Mesothelial cell of epicardium (in vitro differentiated cells): ENCODE data around the gene MAD1L1. TPM values are rescaled to one million over a fixed set of nuclear protein-coding genes. Genes with fewer than 3 reads are reported as not detected.

Source experiments
- DNase-seq, 2 experiments: peaks; one replicate each; pipeline ENCODE4 v3.0.0; 2021; ENCODE audit warnings: low spot score in 2 of 2; ENCODE audit not compliant: unreplicated experiment in 2 of 2
- H3K27ac Mint-ChIP-seq: 2 replicates; pipeline ENCODE4 v1.8.0; 2021; ENCODE audit warnings: mixed read lengths
- H3K27me3 Mint-ChIP-seq: 2 replicates; pipeline ENCODE4 v1.8.0; 2021; ENCODE audit warnings: low read depth, mixed read lengths
- H3K36me3 Mint-ChIP-seq: 2 replicates; pipeline ENCODE4 v1.8.0; 2021; ENCODE audit warnings: mixed read lengths
- H3K4me1 Mint-ChIP-seq: 2 replicates; pipeline ENCODE4 v1.8.0; 2021; ENCODE audit warnings: mixed read lengths
- H3K4me3 Mint-ChIP-seq: 2 replicates; pipeline ENCODE4 v1.8.0; 2021; ENCODE audit warnings: mild to moderate bottlenecking, moderate library complexity, mixed read lengths
- H3K9me3 Mint-ChIP-seq: 2 replicates; pipeline ENCODE4 v1.8.0; 2021; ENCODE audit warnings: mixed read lengths
- total RNA-seq: library from RNA; stranded (reverse); gene quantifications from 3 replicates; pipeline ENCODE4 v1.2.1, GENCODE V29; 2021
- TF ChIP-seq, protein P1 (sequence below): fragments of 200-600 bp; sonication (generic); IDR thresholded peaks from one replicate; pipeline ENCODE4 v1.5.0; 2021; ENCODE audit warnings: antibody characterized with exemption; ENCODE audit not compliant: unreplicated experiment

MAD1L1 gene
- total RNA-seq, 1 donor from 2014 or later = 45.0 TPM

DNA sequence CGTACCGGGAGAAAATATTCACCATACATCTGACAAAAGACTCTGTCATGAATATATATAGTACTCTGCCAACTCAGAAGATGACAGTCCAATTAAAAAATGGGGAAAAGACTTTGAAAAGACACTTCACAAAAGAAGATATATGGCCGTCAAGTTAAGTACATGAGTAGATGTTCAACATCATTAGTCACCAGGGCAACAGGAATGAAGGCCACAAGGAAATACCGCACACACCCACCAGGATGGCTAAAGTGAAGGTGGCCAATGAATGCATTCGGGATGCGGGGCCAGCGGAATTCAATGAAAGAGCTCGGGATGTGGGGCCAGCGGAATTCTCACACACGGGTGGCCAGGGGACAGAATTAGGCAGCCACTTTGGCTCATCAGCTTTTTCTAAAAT, 42.2 kb downstream of the MAD1L1 start:
- TF ChIP-seq, protein P1, sequence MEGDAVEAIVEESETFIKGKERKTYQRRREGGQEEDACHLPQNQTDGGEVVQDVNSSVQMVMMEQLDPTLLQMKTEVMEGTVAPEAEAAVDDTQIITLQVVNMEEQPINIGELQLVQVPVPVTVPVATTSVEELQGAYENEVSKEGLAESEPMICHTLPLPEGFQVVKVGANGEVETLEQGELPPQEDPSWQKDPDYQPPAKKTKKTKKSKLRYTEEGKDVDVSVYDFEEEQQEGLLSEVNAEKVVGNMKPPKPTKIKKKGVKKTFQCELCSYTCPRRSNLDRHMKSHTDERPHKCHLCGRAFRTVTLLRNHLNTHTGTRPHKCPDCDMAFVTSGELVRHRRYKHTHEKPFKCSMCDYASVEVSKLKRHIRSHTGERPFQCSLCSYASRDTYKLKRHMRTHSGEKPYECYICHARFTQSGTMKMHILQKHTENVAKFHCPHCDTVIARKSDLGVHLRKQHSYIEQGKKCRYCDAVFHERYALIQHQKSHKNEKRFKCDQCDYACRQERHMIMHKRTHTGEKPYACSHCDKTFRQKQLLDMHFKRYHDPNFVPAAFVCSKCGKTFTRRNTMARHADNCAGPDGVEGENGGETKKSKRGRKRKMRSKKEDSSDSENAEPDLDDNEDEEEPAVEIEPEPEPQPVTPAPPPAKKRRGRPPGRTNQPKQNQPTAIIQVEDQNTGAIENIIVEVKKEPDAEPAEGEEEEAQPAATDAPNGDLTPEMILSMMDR = no peak
- Mint-ChIP-seq H3K27ac (peak overlapping the region; percentile 47), H3K27me3 (no peaks in the 10 kb centered on the region), H3K36me3 (peaks cover 32% of the 10 kb centered on the region), H3K4me1 (peaks cover 22% of the 10 kb centered on the region), H3K4me3 (no peak overlapping the region), H3K9me3 (peaks cover 16% of the 10 kb centered on the region)
- no peak for DNase-seq

DNA sequence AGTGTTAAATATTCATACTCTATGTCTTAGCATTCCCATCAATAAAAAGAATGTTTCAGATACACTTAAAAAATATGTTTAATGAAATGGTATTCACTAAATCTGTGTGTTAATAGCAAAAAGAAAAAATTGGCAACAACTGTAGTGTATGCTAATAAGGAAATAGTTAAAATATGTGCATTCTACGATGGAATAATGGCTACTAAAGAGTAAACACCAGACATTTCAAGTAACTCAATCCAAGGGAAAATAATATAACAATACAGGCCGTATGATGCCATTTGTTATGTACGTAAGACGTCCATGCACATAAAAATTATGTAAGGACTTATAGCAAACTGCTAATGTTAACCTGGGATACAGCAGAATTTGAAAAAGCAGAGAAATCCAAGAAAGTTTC, 46.6 kb downstream of the MAD1L1 start:
- H3K36me3 Mint-ChIP-seq = peaks cover 34% of the 10 kb centered on the region

DNA sequence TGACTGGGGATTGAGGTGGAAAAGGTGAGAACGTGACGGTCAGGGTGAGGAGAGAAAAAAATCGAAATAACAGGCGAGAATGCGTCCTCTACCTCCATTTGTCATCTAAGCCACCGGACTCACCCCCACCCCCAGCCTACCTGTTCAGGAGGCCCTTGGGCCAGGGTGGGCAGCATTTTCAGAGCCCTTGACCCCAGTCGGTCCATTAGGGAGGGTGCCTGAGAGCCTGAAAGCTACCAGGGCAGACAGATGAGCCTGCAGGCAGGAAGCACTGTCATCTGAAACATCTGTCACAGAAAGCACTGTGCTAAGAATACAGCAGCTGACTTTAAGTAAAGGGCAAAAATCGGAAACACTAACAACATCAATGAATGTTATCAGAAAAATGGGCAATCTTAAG, 47.0 kb downstream of the MAD1L1 start:
- peaks cover 16% of the 10 kb centered on the region for H3K9me3 Mint-ChIP-seq
- TF ChIP-seq, protein P1 = no peak
- no peak overlapping the region for H3K27ac Mint-ChIP-seq
- no peak overlapping the region for H3K4me3 Mint-ChIP-seq
- H3K4me1 Mint-ChIP-seq = peaks cover 14% of the 10 kb centered on the region
- H3K27me3 Mint-ChIP-seq = no peaks in the 10 kb centered on the region
- no peak for DNase-seq
- H3K36me3 Mint-ChIP-seq = peaks cover 34% of the 10 kb centered on the region

More for the DNA sequence above, 46.6 kb downstream of the MAD1L1 start:
- no peaks in the 10 kb centered on the region for H3K27me3 Mint-ChIP-seq
- peaks cover 18% of the 10 kb centered on the region for H3K4me1 Mint-ChIP-seq
- no peak overlapping the region for H3K4me3 Mint-ChIP-seq
- H3K27ac Mint-ChIP-seq = no peak overlapping the region
- no peak for DNase-seq
- peaks cover 16% of the 10 kb centered on the region for H3K9me3 Mint-ChIP-seq
- TF ChIP-seq, protein P1 = no peak

DNA sequence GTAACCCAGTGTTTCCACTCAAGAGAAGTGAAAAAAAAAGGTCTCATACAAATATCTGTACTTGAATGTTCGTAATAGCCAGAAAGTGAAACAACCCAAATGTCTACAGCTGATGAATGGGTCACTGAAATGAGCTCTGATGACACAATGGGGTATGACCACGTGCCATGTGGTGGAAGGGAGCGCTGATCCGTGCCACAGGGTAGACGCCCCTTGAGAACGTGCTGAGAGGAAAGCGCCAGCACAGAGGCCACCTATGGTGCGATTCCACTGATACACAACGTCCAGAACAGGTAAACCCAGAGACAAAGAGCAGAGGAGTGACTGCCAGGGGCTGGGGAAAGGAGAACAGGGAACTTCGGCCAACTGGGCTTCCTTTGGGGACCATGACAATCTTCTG, 50.3 kb downstream of the MAD1L1 start:
- peaks cover 14% of the 10 kb centered on the region for H3K36me3 Mint-ChIP-seq
- H3K27me3 Mint-ChIP-seq = no peaks in the 10 kb centered on the region
- peaks cover 4% of the 10 kb centered on the region for H3K4me1 Mint-ChIP-seq
- no peak overlapping the region for H3K27ac Mint-ChIP-seq
- DNase-seq = no peak
- no peaks in the 10 kb centered on the region for H3K9me3 Mint-ChIP-seq
- TF ChIP-seq, protein P1 = no peak
- H3K4me3 Mint-ChIP-seq = no peak overlapping the region

DNA sequence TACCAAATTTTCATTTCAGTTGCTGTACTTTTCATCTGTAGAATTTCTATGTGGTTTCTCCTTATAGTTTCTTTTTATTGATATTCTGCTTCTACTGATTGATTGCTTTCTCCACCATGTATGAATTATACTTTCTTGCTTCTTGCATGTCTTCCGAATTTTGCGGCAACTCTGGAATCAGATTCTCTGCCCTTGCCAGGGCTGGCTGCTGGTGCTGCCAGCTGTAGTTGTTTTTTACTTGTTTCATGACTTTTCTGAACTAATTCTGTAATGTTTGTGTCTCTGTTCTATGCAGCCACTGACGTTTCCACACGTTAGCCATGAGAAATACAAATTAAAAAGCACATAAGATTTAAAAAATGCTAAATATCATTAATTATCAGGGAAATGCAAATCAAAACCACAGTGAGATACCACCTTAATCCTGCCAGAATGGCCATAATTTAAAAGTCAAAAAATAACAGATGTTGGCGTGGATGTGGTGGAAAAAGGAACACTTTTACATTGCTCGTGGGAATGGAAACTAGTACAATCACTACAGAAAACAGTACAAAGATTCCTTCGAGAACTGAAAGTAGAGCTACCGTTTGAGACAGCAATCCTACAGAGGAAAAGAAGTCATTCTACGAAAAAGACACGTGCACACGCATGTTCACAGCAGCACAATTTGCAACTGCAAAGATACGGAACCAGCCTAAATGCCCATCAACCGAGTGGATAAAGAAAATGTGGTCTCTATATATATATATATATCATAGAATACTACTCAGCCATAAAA, 51.5 kb downstream of the MAD1L1 start:
- Mint-ChIP-seq H3K36me3 (peaks cover 14% of the 10 kb centered on the region), H3K27me3 (no peaks in the 10 kb centered on the region), H3K4me1 (peaks cover 6% of the 10 kb centered on the region), H3K9me3 (no peaks in the 10 kb centered on the region), H3K4me3 (no peak overlapping the region), H3K27ac (no peak overlapping the region)
- no peak for DNase-seq
- TF ChIP-seq, protein P1 = no peak
